Stimulated activated CD8-positive, alpha-beta memory T cell treated with anti-CD3 and anti-CD28 coated beads, Interleukin-4, amount 100 ng/mL, for 48 hours (primary cell): ENCODE data around the gene TTC28.

Experiments used
- DNase-seq: peaks from one replicate; pipeline ENCODE4 v3.0.0-alpha.2; 2020

The TTC28 gene

DNA sequence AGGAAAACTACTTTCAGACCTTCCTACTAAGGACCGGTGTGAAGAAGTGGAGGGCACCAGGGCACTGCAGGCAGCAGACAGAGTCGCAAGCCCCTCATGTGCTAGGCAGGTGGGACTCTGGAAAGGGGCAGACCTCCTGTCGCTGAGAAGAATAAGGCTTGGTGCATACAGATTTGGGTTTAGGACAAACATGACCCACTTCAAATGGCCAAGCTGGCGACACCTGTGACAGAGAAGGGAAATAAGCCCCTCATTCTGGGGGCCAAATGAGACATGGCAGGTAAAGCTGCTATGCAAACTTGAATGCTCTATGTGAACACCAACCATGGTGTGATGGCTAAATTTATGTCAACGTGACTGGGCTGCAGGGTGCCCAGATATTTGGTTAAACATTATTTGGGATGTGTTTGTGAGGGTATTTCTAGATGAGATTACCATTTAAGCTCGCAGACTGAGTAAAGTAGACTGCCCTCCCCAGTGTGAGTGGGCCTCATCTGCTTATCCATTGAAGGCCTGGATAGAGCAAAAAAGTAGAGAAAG is 648.2 kb downstream of the TTC28 start:
- DNase-seq = peak; percentile 8

DNA sequence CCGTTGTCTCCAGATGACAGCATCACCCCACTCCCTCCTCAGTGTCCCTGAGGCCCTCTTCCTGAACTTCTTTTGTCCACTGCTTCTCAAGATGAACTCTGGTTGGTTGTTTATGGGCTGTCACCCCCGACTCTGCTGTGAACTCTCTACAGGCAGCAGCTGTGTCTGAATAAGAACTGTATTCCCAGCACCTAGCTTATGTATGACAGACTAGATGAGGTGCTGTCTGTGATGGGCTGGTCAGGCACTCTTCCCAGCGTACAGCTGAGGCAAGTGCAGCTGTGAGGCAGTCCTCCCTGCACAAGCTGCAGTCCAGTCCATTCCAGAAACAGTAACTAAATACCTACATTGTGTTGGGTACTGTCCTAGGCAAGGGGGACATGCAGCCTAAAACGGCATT is 649.2 kb downstream of the TTC28 start:
- no peak for DNase-seq

DNA sequence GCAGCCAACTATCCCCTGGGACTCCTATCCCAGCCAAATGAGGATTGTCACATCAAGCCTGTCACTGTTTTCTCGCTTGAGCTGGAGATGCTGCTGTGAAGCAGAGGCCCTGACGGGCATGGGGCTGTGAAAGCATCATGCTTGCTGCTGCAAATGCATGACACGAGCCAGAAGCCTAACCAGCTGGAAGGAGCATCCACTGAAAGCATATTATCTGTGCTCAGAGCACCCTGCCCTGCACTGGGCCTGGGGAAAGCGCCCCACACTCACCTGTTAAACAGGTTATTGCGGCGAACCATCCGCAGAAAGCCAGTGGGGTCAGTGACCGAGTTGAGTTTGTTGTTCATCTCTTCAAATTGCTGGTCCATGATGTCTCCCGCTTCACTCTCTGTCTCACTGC is 649.7 kb downstream of the TTC28 start:
- peak; percentile 10 for DNase-seq

DNA sequence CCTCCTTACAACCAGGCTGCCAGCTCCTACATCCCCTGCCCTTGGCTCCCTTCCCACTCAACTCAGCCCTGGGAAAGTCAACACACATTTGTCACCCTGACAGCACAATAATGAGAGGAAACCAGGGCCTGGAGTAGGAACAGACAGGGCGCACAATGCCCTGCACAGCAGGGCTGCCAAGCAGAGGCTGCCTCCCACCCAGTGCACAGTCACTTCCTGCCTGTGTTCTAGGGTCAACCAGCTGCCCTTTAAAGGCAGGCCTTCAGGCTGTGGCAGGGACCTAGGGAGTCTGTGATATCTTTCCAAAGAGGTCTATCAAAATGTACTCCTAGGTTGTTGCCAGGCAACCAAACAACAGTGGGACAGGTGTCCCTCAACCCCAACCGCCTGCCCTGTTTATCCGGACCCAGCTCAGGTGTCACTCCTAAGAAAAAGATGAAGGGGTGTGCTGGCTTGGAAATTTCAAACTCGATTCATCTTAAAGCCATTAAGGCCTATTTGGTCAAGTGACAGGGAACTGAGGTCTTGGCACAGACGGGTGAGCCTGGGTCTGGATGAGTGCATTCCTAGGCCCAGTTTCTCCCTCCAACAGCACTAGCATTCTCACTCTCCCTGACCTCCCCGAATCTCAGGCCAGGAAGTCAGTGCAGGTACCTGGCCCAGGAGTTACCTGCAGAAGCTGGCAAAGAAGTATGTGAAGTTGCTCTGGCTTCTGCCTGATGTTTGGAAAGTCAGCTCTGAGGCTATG is 650.3 kb downstream of the TTC28 start:
- DNase-seq = peak; percentile 17

DNA sequence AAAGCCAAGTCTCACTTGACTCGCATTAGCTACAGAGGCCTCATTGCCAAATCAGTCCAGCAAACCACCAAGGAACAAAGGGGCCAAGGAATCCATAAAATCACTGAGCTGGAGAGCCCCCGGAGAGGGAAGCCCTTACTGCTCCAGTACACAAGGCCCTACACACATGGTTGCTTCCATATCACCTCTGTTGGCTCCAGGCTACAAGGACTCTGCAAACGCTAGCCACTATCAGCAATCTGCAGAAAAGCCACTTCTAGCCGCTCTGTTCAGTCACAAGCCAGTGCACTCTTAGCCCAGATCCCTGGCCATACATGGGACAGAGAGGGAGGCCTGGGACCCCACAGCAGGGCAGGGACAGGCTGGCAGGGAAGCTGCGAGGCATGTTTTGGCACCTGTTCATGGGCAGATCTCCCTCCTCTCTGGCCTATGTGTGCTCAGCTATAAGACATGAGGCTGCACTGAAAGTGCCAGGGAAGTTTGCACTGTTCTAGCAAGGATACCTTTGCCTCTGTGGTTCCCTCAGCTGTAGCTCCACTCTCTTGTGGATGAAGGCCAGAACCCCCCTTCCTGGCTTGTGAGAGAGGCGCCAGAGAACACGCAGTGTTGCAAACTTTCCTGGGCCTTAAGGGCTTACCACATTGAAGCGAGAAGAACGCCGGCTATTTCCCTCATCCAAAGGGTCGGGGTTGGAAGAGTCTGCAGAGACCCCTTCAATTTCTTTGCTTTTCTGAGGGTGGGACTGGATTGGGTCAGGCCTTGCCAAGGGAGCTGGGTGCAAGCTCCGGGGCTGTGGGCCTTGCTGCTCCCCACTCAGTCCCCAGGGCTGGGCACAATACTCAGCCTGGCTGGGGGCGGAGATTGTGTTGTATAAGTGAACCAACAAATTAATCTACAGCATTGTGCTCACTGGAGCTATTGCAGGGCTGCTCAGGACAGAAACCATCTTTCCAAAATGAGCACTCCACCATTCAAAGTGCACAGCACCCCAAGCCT is 651.9 kb downstream of the TTC28 start:
- peak; percentile 7 for DNase-seq

DNA sequence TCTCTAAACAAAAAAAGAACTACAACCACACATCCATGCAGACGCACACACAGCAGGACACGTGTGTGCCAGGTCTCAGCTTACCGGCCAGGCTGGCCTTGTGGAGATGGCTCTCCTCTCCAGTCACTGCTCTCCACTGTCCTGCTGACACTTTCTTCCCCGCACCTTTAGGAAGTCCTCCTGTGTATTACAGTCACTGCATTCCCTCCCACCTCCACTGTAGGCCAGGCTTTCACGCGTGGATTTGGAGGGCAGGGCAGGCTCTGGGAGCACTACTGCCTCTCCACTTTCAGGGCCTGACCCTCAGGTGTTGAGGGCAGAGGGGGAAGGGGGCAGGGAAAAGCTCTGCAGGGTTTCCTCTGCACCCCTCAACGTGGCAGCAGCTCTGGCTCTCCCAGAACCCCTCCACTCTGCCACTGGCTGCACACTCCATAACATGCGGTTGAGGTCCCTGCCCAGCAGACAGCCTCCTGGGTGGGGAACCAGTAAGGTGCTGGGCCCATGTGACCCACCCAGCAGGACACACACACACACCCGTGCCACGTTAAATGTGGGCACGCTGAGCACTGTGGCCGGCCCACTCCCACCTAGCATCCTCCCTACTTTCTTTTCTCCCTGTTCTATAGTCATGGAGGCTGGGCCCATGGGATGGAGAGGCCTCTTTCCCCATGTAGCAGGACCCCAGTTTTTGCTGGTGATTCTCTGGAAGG is 653.6 kb downstream of the TTC28 start:
- peak; percentile 12 for DNase-seq

DNA sequence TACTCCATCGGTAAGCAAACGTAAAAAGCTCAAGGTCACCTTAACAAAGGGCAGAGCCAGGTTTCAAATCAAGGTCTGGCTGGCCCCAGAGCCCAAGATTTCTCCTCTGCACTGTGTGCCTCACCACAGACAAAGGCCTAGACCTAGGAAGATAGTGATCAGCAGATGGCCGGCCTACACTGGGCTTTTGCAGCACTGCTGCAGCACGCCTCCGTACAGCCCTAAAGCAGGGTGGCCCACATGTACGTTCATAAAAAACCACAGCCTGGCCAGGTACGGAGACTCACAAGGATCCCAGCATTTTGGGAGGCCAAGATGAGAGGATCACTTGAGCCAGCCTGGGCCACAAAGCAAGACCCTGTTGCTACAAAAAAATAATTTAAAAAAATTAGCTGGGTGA is 654.3 kb downstream of the TTC28 start:
- peak; percentile 9 for DNase-seq

DNA sequence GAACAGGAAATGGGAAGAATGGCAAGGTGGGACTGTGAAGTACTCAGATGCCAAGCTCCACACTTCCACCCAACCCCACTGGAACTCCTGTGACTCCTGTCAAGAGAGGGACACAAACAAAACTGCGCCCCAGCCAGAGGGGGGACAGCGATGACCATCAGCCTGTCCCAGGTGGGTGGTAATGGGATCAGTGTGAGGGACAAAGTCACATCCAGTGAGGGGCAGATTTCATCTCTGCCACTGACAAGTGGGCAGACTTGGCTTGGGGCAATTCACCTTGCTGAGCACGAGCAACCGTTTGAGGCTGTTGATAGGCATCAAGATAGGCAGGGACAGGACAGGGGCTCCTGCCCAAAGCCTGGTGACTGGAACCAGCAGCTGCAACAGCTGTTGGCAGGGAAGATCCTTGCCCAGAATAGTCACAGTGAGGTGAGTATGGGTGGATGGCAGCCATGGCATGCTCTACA is 655.2 kb downstream of the TTC28 start:
- DNase-seq = peak; percentile 17

DNA sequence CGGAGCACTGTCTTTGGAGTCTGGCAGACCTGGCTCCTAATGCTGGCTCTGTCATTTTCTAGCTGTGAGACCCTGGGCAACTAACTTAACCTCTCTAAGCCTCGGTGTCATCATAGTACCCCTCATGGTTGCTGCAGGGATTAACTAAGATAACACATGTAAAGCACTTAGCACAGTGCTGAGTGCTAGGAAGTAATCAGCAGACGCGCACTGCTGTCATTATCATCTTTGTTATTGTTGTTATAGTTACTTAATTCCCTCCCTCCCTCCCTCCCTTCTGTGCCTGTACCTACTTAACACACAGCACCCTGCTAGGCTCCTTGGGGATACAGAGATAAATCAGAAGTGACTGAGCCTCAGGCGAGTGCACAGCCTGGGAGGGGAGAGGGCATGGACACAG is 655.9 kb downstream of the TTC28 start:
- no peak for DNase-seq

DNA sequence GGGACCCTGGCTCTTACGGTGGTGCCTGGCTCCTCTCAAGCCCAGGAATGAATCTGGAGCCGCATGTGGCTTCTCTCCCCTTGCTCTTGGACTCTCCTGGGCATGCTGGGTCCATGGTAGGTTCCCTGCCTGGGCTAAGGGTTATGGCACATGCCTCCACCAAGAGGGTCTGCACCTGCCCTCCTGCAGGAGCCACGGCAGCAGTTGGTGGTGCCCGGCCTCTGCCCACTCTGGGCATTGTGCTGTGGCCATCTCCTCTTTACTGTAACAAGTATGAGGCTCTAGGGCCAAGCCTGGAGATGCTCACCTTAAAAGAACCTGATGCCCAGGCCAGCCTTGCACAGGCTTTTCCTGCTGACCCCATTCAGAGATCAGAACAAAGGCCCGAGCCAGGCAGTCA is 656.6 kb downstream of the TTC28 start:
- peak; percentile 4 for DNase-seq

DNA sequence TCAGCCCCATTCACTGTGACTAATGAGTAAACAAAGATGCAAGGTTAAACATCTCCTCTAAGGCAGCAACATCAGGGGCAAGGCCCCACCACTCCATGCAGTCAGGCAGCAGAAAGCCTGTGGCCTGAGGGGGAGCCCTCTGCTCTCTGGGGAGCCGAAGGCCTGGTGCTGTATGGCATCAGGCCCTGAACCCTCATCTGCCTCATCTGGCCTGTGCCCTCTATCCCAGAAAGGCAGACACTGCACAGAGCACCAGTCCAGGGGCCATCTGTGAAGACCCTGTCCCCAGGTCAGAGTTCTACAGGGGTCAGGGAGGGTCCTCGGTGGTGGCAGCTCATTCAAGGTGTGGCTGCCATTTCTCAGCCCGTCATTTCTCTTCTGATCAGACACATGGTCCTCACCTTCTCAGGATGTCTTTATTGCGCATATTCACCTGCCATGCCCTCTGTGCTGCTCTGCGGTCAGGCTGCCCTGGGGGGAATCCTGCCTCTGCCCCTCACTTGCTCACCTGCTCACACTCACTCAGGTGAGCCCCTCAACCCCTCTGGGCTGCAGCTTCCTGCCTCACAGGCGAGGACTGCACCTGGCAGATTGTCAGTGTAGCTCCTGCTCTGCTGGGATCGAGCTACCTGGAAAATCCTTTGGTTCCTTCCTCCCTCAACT is 657.5 kb downstream of the TTC28 start:
- DNase-seq = peak; percentile 18

DNA sequence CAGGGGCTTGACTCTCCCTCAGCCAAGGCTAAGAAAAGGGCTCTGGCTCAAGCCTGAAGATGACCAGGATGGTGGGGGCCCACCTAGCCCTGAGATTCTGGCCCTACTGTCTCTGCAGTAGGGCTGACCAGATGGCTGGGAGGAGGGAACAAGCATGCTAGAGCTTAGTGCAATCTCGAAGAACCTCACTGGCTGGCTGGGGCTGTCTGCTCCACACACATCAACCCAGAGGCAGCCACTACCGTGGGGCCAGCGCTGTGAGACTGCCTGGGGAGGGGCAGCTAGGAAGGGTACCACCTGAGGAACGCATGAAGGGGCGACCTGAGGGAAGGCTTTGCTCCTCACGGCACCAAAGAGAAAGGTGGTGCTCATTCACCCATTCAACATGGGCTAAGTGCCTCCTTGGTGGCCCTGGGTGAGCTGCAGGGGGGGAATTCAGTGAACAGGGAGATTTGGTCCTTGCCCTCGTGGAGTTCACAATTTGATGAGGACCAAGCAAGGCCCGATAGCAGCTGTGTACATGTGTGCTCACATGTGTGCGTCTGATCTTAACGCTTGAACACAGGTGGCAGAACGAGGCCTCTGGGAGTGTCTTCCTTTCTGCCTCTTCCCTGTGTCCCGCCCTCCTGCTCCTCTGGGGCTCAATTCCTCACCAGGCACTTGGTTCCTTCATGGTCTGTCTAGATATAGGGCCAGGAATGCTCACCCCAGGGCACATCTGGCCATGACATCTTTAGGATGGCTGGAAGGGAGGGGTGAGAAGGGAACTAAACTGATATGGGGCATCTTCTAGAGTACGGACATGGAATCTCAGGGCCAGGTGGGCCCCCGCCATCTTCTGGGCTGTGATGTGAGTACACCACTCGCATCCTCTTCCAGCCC is 658.3 kb downstream of the TTC28 start:
- DNase-seq = peak; percentile 13

DNA sequence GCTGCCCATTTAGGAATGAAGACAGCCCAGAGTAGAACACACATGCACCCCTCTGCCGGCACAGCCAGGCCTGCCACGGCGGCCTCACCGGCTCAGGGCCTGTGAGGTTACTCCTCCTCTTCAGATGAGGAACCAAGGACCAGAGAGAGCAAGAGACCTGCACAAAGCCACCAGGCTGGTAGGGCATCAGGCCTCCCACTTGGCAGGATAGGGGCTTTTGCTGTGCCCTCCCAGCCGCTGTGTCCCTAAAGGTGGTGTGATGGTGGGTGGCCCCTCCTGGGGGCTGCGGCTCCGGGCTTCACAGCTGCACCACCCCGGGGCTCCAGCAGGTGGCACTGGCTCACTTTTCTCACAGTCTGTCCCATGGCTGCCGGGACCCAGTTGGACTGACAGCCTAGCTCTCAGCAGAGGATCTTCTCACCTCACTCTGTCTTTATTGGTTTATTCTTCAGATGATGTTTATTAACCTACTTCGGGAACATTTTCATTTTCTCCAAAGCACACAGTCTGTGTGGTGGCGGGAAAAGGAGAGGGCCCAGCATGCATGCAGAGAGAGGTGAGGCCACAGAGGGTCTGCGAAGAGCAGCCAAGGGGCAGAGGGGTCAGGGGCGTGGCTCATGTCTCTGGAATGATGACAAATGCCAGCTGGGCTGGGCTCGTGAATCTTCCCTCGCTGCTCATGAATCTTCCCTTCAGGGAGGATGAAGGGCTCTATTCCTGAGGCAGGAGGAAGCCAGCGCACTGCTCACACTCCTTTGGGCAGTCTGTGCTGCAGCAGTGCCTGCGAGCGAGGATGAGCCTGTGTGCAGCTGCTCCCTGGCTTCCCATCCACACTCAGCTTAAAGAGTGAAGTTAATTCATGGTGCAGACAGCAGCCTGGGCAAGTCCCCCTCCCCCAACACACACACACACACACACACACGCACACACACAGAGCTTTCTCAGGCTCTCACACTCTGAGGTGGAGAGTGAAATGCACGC is 659.5 kb downstream of the TTC28 start:
- DNase-seq = peak; percentile 85

DNA sequence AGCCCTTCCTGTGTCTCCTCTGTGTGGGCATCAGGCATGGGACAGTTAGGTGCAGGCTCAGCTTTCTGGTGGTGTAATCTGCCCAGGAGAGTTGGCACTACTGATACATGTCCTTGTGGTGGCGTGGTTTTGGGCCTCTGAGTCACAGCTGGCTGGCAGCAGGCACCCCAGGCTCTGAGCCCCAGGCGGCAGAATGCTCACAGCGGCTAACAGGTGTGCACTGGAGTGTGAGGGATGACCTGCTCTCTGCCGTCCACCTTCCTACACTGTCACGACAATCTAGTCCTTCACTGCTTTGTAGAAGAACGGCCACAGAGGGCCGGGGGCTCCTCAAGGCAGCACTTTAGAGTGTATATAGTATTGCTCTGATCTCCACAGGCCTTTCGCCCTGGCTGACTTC is 660.3 kb downstream of the TTC28 start:
- no peak for DNase-seq

DNA sequence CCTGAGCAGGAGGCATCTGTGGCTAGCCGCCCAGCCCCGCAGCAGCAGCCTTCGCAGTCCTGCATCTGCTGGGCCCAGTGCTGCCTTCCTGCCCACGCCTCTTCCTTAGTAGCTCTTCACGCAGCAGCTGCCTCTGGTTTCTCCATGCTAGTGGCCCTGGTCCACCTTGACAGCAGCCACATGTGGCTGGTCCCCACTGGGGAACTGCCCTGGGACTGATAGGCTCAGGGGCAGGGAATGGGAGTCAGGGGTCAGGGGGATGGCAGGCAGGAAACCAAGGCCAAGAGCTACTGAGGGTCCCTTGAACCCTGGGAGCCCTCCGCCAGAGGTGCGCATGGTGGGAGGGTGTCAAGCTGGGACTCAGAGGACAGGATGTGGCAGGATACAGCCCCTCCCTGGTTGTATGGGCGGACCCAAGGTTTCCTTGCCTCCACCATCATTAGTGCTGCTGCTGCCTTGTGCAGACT is 661.1 kb downstream of the TTC28 start:
- no peak for DNase-seq

DNA sequence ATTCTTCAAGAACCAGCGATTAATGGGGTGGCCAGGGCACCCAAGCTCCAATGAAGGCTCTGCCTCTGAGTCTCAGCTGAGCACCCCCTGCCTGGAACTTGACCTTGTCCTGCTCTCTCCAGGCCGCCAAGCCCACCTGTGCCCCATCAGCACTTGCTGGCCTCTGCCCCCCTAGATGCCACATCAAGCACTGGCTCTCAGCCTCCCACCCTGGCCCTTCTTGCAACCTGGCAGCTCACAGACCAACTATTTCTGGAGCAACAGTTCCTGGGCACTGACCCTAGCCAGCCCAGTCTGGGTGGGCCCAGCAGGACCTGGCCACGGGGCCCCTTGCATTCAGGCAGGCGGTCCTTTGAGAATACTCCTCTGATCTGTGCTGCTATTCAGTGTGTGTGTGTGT is 661.8 kb downstream of the TTC28 start:
- no peak for DNase-seq

DNA sequence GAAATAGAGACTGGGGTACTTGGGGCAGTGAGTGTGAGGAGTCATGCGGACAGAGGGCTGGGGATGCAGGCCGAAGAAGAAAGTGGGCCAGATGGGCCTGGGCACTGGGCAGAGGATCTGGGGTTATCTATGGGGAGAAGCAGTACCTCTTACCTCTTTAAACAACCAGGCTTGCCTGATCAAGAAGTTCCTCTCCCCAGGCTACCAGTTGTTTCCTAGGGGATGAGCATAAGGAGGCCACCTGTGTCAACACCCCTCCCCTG is 662.2 kb downstream of the TTC28 start:
- no peak for DNase-seq

DNA sequence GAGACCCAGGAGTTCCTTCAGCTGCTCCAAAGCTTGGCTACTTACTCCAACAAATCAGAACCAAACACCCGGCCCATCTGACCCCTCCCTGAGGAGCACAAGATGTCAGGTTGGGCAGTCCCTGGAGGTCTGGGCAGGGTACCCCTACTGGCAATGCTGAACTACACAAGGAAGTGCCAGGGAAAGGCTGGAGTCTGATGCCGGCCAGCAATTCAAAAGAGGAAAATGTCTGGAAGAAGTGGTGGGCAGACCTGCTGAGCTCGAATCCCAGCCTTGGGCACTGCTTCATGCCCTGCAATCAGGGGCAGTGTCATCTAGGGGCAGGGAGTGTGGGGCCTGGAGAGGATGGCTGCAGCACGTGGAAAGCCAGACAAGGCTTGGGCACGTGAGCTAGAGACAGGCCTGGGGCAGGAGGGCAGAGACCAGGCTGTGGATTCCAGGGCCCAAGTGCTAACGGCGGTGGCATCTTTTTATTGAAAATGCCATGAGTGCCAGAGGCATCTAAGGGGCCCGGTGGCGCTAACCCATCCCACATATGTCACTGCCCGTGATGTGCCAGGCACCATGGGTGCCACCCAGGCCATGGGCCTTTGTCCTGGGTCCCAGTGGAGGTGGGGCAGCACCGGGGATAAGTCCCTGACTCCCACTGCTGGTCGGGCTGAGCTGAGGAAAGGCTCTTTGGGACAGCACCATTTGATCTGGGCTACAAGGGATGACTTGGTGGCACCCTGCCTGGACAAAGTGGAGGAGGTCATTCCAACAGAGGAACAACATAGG is 662.7 kb downstream of the TTC28 start:
- no peak for DNase-seq
